Liver (tissue), 9 donors: Measurements from ENCODE around the gene MRRF. TPM values are rescaled to one million over a fixed set of nuclear protein-coding genes. Genes with fewer than 3 reads are reported as not detected.
A peak's percentile ranks its signal among the peaks of the same experiment; 100 is the strongest.

Source experiments
- DNase-seq: peaks from one replicate; pipeline ENCODE4 v3.0.0-alpha.2; 2017; ENCODE audit warnings: low spot score
- H3K27ac ChIP-seq, 2 donors: one replicate each; pipeline ENCODE4 v1.7.0; 2013; ENCODE audit warnings: inconsistent platforms in 2 of 2, low read length in 2 of 2, control low read depth in 1 of 2, low read depth in 1 of 2, mild to moderate bottlenecking in 1 of 2
- H3K27me3 ChIP-seq, 4 donors: one replicate each; pipeline versions ENCODE4 v1.6.1 to v1.7.0; 2013; ENCODE audit warnings: low read length in 3 of 4, inconsistent platforms in 1 of 4, mild to moderate bottlenecking in 1 of 4, moderate library complexity in 1 of 4; ENCODE audit not compliant: control insufficient read depth in 4 of 4, insufficient read depth in 4 of 4
- H3K36me3 ChIP-seq, 4 donors: one replicate each; pipeline versions ENCODE4 v1.6.1 to v1.7.0; 2013; ENCODE audit warnings: low read length in 3 of 4, mild to moderate bottlenecking in 3 of 4, low read depth in 1 of 4, moderate library complexity in 1 of 4; ENCODE audit not compliant: control insufficient read depth in 4 of 4, insufficient read depth in 3 of 4
- H3K4me1 ChIP-seq, 4 donors: one replicate each; pipeline versions ENCODE4 v1.6.1 to v1.7.0; 2013; ENCODE audit warnings: low read length in 3 of 4, mild to moderate bottlenecking in 3 of 4, moderate library complexity in 1 of 4; ENCODE audit not compliant: control insufficient read depth in 4 of 4, insufficient read depth in 4 of 4
- H3K4me3 ChIP-seq, 3 donors: one replicate each; pipeline versions ENCODE4 v1.6.1 to v1.7.0; 2013; ENCODE audit warnings: low read length in 3 of 3, control low read depth in 1 of 3, low read depth in 1 of 3, mild to moderate bottlenecking in 1 of 3
- H3K9ac ChIP-seq, 2 donors: one replicate each; pipeline ENCODE4 v1.7.0; 2013; ENCODE audit warnings: low read length in 2 of 2, mild to moderate bottlenecking in 2 of 2, moderate library complexity in 2 of 2, control low read depth in 1 of 2, low read depth in 1 of 2
- H3K9me3 ChIP-seq, 4 donors: one replicate each; pipeline versions ENCODE4 v1.6.1 to v1.7.0; 2013; ENCODE audit warnings: low read length in 3 of 4; ENCODE audit not compliant: control insufficient read depth in 4 of 4
- EGR1 ChIP-seq, 2 donors: IDR thresholded peaks; 2 replicates each; pipeline ENCODE4 v1.6.1; 2016 to 2018; ENCODE audit warnings: antibody characterized with exemption in 2 of 2, low read depth in 2 of 2
- FOXA1 ChIP-seq: IDR thresholded peaks from 2 replicates; pipeline ENCODE4 v1.6.1; 2016; ENCODE audit warnings: antibody characterized with exemption
- FOXA2 ChIP-seq: IDR thresholded peaks from 2 replicates; pipeline ENCODE4 v1.6.1; 2016; ENCODE audit warnings: antibody characterized with exemption
- HNF4A ChIP-seq, 2 donors: conservative IDR thresholded peaks; 2 replicates each; pipeline ENCODE4 v1.6.1; 2016; ENCODE audit warnings: antibody characterized with exemption in 2 of 2, mild to moderate bottlenecking in 2 of 2
- HNF4G ChIP-seq: IDR thresholded peaks from 2 replicates; pipeline ENCODE4 v1.6.1; 2016; ENCODE audit warnings: antibody characterized with exemption
- MAX ChIP-seq: IDR thresholded peaks from 2 replicates; pipeline ENCODE4 v1.6.1; 2016; ENCODE audit warnings: antibody characterized with exemption
- NR2F2 ChIP-seq: IDR thresholded peaks from 2 replicates; pipeline ENCODE4 v1.6.1; 2016; ENCODE audit warnings: antibody characterized with exemption
- RXRA ChIP-seq, 2 donors: IDR thresholded peaks; 2 replicates each; pipeline ENCODE4 v1.6.1; 2017 to 2018; ENCODE audit warnings: antibody characterized with exemption in 2 of 2, mild to moderate bottlenecking in 1 of 2
- TAF1 ChIP-seq: conservative IDR thresholded peaks from 2 replicates; pipeline ENCODE4 v1.6.1; 2016; ENCODE audit warnings: antibody characterized with exemption, mild to moderate bottlenecking
- ZBTB33 ChIP-seq: IDR thresholded peaks from 2 replicates; pipeline ENCODE4 v1.6.1; 2016; ENCODE audit warnings: antibody characterized with exemption
- WGBS: extraction: QIAGEN DNeasy Blood & Tissue Kit; methylation state at CpG from one replicate; pipeline ENCODE4 v1.1.7; 2013; 5-methylcytosine and 5-hydroxymethylcytosine counted together
- polyA plus RNA-seq, 2 donors: library from polyadenylated mRNA; stranded (reverse) in 1 of 2; unstranded in 1 of 2; fragments of 200-250 nt in 1 of 2; fragments of >200 nt in 1 of 2; fragmentation: Nextera tagmentation in 1 of 2; extraction: Ambion mirVana in 1 of 2; gene quantifications; one replicate each; pipeline versions ENCODE4 v1.2.1 to v1.2.3, GENCODE V29; 2013 to 2015
- total RNA-seq, 2 donors: library from RNA; depleted of rRNA; stranded (reverse); fragments of >200 nt; gene quantifications; one replicate each; pipeline ENCODE4 v1.2.3, GENCODE V29; 2014
- TF ChIP-seq, protein P1 (sequence below): fragments of 150-350 bp; IDR thresholded peaks from 2 replicates; pipeline ENCODE4 v1.5.1; 2017; ENCODE audit warnings: improper control_type of control experiment, low read depth, low read length; ENCODE audit not compliant: missing input control
- TF ChIP-seq, protein P2 (sequence below): IDR thresholded peaks from 2 replicates; pipeline ENCODE4 v1.6.1; 2016; ENCODE audit warnings: antibody characterized with exemption, mild to moderate bottlenecking
- donor health status: healthy.
- donor health status: healthy.
- donor health status: healthy.
- donor health status: healthy.
- donor health status: healthy.

Gene MRRF
- total and polyA plus RNA-seq, 4 donors, result 15.4 to 30.9 (median 22.3) TPM

DNA sequence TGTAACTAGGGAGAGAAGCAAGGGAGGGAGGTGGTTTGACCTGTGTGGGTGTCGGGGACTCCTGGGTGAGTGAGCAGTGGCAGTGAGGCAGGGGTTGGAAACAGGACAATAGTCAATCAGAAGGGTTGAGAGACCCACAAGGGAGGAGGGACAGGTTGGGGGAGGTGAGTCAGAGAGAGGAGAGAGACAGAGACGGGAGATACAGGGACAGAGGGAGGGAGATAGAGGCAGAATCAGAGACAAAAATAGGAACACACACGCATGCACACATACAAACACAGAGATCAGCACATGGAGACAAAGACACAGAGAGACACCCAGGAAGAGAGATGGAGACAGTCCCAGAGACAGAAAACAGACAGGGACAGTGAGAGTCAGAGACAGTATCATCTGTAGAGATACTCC lies 66.8 kb downstream of the MRRF start:
- WGBS, result 92% methylated on average over 3 of the region's 3 CpGs
- Histone ChIP-seq H3K27ac (no peak overlapping the region), H3K4me3 (no peak overlapping the region), H3K4me1 (no peaks in the 10 kb centered on the region), H3K36me3 (peaks cover 0 to 4% (median 2%) of the 10 kb centered on the region in 4 donors), H3K9ac (no peak overlapping the region), H3K27me3 (no peaks in the 10 kb centered on the region), H3K9me3 (no peaks in the 10 kb centered on the region)
- no peak for DNase-seq
- no peak for TF ChIP-seq HNF4A (conservative IDR thresholded peaks at IDR 0.05)

GRCh38 chr9:122332083-122332482 lies 67.4 kb downstream of the MRRF start:
- 67% methylated on average over 6 of the region's 6 CpGs for WGBS
- H3K27me3 ChIP-seq, result no peaks in the 10 kb centered on the region
- no peak overlapping the region for H3K4me3 ChIP-seq
- peaks cover 0 to 4% (median 2%) of the 10 kb centered on the region in 4 donors for H3K36me3 ChIP-seq
- no peak overlapping the region for H3K27ac ChIP-seq
- H3K9ac ChIP-seq, result no peak overlapping the region
- peak; percentile 84 for DNase-seq
- no peak for TF ChIP-seq FOXA2
- no peak for TF ChIP-seq NR2F2
- no peak for TF ChIP-seq HNF4G
- TF ChIP-seq, protein P1, sequence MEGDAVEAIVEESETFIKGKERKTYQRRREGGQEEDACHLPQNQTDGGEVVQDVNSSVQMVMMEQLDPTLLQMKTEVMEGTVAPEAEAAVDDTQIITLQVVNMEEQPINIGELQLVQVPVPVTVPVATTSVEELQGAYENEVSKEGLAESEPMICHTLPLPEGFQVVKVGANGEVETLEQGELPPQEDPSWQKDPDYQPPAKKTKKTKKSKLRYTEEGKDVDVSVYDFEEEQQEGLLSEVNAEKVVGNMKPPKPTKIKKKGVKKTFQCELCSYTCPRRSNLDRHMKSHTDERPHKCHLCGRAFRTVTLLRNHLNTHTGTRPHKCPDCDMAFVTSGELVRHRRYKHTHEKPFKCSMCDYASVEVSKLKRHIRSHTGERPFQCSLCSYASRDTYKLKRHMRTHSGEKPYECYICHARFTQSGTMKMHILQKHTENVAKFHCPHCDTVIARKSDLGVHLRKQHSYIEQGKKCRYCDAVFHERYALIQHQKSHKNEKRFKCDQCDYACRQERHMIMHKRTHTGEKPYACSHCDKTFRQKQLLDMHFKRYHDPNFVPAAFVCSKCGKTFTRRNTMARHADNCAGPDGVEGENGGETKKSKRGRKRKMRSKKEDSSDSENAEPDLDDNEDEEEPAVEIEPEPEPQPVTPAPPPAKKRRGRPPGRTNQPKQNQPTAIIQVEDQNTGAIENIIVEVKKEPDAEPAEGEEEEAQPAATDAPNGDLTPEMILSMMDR, result no peak
- no peak for TF ChIP-seq EGR1 (IDR thresholded peaks at IDR 0.05; ENCODE audit: low read depth in 2 of 2)
- TF ChIP-seq MAX, result no peak
- TF ChIP-seq, protein P2, sequence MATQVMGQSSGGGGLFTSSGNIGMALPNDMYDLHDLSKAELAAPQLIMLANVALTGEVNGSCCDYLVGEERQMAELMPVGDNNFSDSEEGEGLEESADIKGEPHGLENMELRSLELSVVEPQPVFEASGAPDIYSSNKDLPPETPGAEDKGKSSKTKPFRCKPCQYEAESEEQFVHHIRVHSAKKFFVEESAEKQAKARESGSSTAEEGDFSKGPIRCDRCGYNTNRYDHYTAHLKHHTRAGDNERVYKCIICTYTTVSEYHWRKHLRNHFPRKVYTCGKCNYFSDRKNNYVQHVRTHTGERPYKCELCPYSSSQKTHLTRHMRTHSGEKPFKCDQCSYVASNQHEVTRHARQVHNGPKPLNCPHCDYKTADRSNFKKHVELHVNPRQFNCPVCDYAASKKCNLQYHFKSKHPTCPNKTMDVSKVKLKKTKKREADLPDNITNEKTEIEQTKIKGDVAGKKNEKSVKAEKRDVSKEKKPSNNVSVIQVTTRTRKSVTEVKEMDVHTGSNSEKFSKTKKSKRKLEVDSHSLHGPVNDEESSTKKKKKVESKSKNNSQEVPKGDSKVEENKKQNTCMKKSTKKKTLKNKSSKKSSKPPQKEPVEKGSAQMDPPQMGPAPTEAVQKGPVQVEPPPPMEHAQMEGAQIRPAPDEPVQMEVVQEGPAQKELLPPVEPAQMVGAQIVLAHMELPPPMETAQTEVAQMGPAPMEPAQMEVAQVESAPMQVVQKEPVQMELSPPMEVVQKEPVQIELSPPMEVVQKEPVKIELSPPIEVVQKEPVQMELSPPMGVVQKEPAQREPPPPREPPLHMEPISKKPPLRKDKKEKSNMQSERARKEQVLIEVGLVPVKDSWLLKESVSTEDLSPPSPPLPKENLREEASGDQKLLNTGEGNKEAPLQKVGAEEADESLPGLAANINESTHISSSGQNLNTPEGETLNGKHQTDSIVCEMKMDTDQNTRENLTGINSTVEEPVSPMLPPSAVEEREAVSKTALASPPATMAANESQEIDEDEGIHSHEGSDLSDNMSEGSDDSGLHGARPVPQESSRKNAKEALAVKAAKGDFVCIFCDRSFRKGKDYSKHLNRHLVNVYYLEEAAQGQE, result no peak
- H3K9me3 ChIP-seq, result no peaks in the 10 kb centered on the region
- H3K4me1 ChIP-seq, result no peaks in the 10 kb centered on the region

DNA sequence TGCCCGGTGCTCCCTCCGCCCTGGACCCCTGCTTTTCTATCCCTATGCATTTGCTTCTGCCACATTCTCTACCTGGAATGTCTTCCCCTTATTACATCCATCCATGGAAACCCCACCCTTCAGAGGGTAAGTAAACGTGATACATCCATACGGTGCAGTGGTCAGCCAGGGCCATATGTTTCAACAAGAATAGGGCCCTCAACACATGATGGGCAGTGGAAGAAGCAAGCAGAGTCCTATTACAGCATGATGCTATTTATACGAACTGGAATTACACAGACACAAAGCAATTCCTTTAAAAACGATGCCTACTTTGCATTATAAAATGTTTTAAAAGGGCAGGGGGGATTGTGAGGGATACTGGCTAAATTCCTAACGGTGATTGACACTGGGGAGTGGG lies 68.0 kb downstream of the MRRF start:
- Histone ChIP-seq H3K27ac (no peak overlapping the region), H3K36me3 (peaks cover 0 to 4% (median 2%) of the 10 kb centered on the region in 4 donors), H3K9ac (no peak overlapping the region), H3K9me3 (no peaks in the 10 kb centered on the region), H3K4me1 (no peaks in the 10 kb centered on the region), H3K27me3 (no peaks in the 10 kb centered on the region), H3K4me3 (no peak overlapping the region)
- TF ChIP-seq ZBTB33 (no peak), RXRA (IDR thresholded peaks at IDR 0.05) (no peak), FOXA1 (no peak), TAF1 (no peak), EGR1 (IDR thresholded peaks at IDR 0.05; ENCODE audit: low read depth in 2 of 2) (no peak), NR2F2 (no peak)
- TF ChIP-seq, protein P2, result no peak
- TF ChIP-seq, protein P1, result no peak
- no peak for DNase-seq
- 77% methylated on average over 7 of the region's 7 CpGs for whole genome bisulfite sequencing
